Testis (tissue), 3 donors: ENCODE measurements around the gene BCAS3. TPM values are rescaled to one million over a fixed set of nuclear protein-coding genes. Genes with fewer than 3 reads are reported as not detected.
"Not testable (repeated sequence)": the region's sequence is repeated elsewhere in the genome, so short reads cannot be mapped to it uniquely, and the experiment has no call there.

Experiments used
- DNase-seq: peaks from one replicate; pipeline ENCODE4 v3.0.0-alpha.2; 2019
- H3K27ac ChIP-seq, 2 donors: fragments of 200-600 bp; sonication (generic); one replicate each; pipeline ENCODE4 v1.5.1; 2019
- H3K27me3 ChIP-seq: fragments of 200-600 bp; sonication (generic); one replicate; pipeline ENCODE4 v1.5.1; 2019
- H3K36me3 ChIP-seq: fragments of 200-600 bp; sonication (generic); one replicate; pipeline ENCODE4 v1.5.1; 2017; ENCODE audit warnings: low read depth; ENCODE audit errors: missing control alignments
- H3K4me1 ChIP-seq: fragments of 200-600 bp; sonication (generic); one replicate; pipeline ENCODE4 v1.5.1; 2019
- H3K4me3 ChIP-seq, 2 donors: fragments of 200-600 bp; sonication (generic); one replicate each; pipeline ENCODE4 v1.5.1; 2017 to 2019
- H3K9me3 ChIP-seq: fragments of 200-600 bp; sonication (generic); one replicate; pipeline ENCODE4 v1.5.1; 2017
- POLR2A ChIP-seq: fragments of 450-650 bp; IDR thresholded peaks from one replicate; pipeline ENCODE4 v1.6.1; 2017; ENCODE audit warnings: antibody characterized with exemption, mild to moderate bottlenecking, moderate library complexity
- WGBS, 2 donors: methylation state at CpG; one replicate each; pipeline ENCODE4 v1.1.5; 2018; 5-methylcytosine and 5-hydroxymethylcytosine counted together
- intact Hi-C: fragments of 100-400 bp; cut with DNase I; formaldehyde crosslinking; loops from one replicate; pipeline ENCODE4 v1.15.1; 2023; ENCODE audit warnings: low total_unique reads
- polyA plus RNA-seq: library from polyadenylated mRNA; stranded (reverse); fragments of 350-450 nt; fragmentation: Illumina TruSeq; extraction: RNeasy Lipid Tissue Mini Kit (QIAGEN cat#74804); gene quantifications from one replicate; pipeline ENCODE4 v1.2.3, GENCODE V29; 2014; ENCODE audit warnings: low read depth, low replicate concordance; ENCODE audit not compliant: insufficient read depth
- total RNA-seq, 2 donors: library from RNA; depleted of rRNA; stranded (reverse); fragments of >200 nt; gene quantifications; one replicate each; pipeline ENCODE4 v1.2.3, GENCODE V29; 2016
- TF ChIP-seq, protein P1 (sequence below), 3 experiments: fragments of 450-650 bp in 2 of 3; fragments of 200-600 bp in 1 of 3; sonication (generic) in 1 of 3; IDR thresholded peaks; one replicate each; pipeline ENCODE4 v1.5.1; 2016 to 2019; ENCODE audit warnings: antibody characterized with exemption in 3 of 3, mild to moderate bottlenecking in 2 of 3, moderate library complexity in 1 of 3

BCAS3 gene
- total and polyA plus RNA-seq, 3 donors from 2014 or later, result 54.8 to 96.7 (median 73.0) TPM

DNA sequence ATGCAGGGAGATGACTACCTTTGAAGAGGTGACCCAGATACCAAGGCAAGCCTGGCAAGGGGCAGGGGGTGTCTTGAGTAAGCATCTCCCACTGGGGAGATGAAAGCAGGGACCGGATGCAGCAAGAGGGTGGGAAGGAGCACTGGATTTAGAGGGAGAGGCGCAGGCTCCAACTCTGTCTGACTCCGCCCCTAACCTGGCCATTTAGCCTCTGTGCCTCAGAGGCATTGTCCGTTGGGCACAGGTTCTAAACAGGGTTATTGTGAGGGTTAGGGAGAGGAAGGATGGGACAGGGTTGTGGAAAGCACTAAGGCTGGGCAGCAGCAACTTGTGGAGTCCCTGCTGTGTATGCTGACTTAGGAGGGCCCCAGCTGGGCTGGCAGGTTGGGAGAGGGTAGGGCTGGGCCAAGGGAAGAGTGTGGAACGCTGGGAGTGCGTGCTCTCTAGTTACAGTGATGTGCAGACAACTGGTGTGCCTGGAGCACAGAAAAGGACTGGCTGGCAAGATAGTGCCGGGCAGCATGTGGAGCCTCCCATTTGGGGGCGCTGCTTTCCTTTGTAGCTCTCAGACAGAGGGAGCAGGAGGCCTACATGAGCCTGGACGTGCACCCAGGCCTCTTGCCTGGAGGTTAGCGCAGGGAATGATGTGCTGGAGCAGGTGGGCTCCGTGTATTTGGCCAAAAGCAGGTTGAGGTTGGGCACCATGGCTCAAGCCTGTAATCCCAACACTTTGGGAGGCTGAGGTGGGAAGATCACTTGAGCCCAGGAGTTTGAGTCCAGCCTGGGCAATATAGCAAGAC, 748.2 kb downstream of the BCAS3 start:
- H3K4me1 ChIP-seq, result no peaks in the 10 kb centered on the region
- no peak overlapping the region for H3K27ac ChIP-seq
- H3K36me3 ChIP-seq, result no peaks in the 10 kb centered on the region
- TF ChIP-seq, protein P1, sequence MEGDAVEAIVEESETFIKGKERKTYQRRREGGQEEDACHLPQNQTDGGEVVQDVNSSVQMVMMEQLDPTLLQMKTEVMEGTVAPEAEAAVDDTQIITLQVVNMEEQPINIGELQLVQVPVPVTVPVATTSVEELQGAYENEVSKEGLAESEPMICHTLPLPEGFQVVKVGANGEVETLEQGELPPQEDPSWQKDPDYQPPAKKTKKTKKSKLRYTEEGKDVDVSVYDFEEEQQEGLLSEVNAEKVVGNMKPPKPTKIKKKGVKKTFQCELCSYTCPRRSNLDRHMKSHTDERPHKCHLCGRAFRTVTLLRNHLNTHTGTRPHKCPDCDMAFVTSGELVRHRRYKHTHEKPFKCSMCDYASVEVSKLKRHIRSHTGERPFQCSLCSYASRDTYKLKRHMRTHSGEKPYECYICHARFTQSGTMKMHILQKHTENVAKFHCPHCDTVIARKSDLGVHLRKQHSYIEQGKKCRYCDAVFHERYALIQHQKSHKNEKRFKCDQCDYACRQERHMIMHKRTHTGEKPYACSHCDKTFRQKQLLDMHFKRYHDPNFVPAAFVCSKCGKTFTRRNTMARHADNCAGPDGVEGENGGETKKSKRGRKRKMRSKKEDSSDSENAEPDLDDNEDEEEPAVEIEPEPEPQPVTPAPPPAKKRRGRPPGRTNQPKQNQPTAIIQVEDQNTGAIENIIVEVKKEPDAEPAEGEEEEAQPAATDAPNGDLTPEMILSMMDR (IDR thresholded peaks at IDR 0.05), result no peak
- TF ChIP-seq POLR2A, result no peak
- WGBS, 2 donors, result 53 to 59% methylated on average over 11 of the region's 11 CpGs
- intact Hi-C loops, result no loop called here
- no peak for DNase-seq
- H3K4me3 ChIP-seq, result no peak overlapping the region
- no peaks in the 10 kb centered on the region for H3K9me3 ChIP-seq
- H3K27me3 ChIP-seq, result no peaks in the 10 kb centered on the region

DNA sequence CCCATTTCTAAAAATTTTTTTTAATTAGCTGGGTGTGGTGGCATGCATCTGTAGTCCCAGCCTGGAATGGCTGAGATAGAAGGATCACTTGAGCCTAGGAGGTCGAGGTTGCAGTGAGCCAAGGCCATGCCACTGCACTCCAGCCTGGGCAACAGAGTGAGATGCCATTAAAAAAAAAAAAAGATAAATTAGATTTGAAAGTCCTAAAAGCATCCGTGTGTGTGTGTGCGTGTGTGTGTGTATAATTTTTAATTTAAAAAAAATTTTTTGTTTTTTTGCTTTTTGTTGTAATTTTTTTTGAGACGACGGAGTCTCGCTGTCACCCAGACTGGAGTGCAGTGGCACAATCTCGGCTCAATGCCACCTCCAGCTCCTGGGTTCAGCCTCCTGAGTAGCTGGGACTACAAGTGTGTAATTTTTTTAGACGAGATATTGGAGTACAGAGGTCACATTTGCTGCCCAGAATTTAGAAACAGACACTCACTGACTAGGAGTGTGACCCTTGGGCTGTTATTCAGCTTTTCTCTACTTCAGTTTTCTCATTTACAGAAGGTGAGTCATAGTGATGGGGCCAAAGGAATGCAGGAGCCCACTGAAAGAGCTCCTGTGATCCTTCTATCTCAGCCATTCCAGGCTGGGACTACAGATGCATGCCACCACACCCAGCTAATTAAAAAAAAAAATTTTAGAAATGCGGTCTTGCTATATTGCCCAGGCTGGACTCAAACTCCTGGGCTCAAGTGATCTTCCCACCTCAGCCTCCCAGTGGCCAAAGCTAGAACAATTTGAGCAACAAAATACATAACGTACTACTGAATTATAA, 749.0 kb downstream of the BCAS3 start:
- 88 to 89% methylated on average over 10 of the region's 10 CpGs for WGBS, 2 donors
- Histone ChIP-seq H3K36me3 (no peaks in the 10 kb centered on the region), H3K27me3 (no peaks in the 10 kb centered on the region), H3K4me3 (no peak overlapping the region), H3K27ac (no peak overlapping the region), H3K4me1 (no peaks in the 10 kb centered on the region), H3K9me3 (no peaks in the 10 kb centered on the region)
- DNase-seq, result no peak
- intact Hi-C loops, result no loop called here
- TF ChIP-seq, protein P1 (IDR thresholded peaks at IDR 0.05), result no peak
- TF ChIP-seq POLR2A, result no peak

DNA sequence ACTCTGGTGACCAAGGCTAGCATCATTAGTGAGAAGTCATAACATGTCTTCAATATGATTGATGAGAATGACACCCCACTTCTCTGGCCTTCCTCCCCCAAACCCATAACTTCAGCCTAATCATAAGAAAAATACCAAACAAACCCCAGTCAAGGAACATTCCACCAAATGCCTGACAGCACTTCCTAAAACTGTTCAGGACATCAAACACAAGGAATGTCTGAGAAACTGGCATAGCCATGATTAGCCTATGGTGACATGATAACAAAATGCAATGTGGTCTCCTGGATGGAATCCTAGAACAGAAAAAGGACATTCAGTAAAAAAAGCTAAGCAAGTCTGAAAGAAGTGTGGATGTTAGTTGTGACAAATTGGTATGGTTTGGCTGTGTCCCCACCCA, 749.9 kb downstream of the BCAS3 start:
- no peak for TF ChIP-seq POLR2A
- TF ChIP-seq, protein P1 (IDR thresholded peaks at IDR 0.05), result no peak
- no peaks in the 10 kb centered on the region for H3K27me3 ChIP-seq
- no peaks in the 10 kb centered on the region for H3K36me3 ChIP-seq
- H3K9me3 ChIP-seq, result no peaks in the 10 kb centered on the region
- no peak overlapping the region for H3K4me3 ChIP-seq
- no peak for DNase-seq
- no peaks in the 10 kb centered on the region for H3K4me1 ChIP-seq
- H3K27ac ChIP-seq, result no peak overlapping the region
- intact Hi-C loops, result no loop called here

DNA sequence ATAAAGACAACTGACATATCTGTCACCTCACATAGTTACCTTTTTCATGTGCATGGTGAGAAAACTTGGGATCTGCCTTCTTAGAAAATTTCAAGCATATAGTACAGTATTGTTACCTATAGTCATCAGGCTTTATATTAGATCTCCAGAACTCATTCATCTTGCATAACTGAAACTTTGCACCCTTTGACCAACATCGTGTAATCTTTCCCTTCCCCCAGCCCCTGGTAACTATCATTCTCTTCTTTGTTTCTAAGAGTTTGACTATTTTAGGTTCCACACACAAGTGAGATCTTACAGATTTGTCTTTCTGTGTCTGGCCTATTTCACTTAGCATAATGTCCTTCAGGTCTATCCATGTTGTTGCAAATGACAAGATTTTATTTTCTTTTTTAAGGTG, 751.6 kb downstream of the BCAS3 start:
- Histone ChIP-seq H3K36me3 (no peaks in the 10 kb centered on the region), H3K27me3 (no peaks in the 10 kb centered on the region), H3K9me3 (no peaks in the 10 kb centered on the region), H3K27ac (no peak overlapping the region), H3K4me3 (no peak overlapping the region), H3K4me1 (no peaks in the 10 kb centered on the region)
- WGBS, 2 donors, result 75 to 76% methylated on average over 1 of the region's 1 CpG
- TF ChIP-seq, protein P1 (IDR thresholded peaks at IDR 0.05), result no peak
- no peak for TF ChIP-seq POLR2A
- intact Hi-C loops, result no loop called here
- no peak for DNase-seq

DNA sequence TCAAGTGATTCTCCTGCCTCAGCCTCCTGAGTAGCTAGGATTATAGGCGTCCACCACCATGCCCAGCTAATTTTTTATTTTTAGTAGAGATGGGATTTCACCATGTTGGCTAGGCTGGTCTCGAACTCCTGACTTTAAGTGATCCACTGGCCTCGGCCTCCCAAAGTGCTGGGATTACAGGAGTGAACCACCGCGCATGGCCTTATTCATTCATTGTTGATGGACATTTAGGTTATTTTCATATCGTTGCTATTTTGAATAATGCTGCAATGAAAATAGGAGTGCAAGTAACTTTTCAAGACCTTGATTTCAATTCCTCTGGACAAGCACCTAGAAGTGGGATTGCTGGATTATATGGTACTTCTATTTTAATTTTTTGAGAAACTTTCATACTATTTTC, 752.2 kb downstream of the BCAS3 start:
- H3K27ac ChIP-seq, H3K36me3 ChIP-seq, DNase-seq, H3K9me3 ChIP-seq, intact Hi-C loops, H3K4me1 ChIP-seq, H3K27me3 ChIP-seq, H3K4me3 ChIP-seq: not testable (repeated sequence)
- 87 to 94% methylated on average over 6 of the region's 6 CpGs for WGBS, 2 donors
